Medulla oblongata (tissue), 1 donor: ENCODE data around the gene POLR1E.

ENCODE experiments used
- DNase-seq: peaks from one replicate; pipeline ENCODE4 v3.0.0-alpha.2; 2015; ENCODE audit errors: extremely low spot score

The POLR1E gene, protein sequence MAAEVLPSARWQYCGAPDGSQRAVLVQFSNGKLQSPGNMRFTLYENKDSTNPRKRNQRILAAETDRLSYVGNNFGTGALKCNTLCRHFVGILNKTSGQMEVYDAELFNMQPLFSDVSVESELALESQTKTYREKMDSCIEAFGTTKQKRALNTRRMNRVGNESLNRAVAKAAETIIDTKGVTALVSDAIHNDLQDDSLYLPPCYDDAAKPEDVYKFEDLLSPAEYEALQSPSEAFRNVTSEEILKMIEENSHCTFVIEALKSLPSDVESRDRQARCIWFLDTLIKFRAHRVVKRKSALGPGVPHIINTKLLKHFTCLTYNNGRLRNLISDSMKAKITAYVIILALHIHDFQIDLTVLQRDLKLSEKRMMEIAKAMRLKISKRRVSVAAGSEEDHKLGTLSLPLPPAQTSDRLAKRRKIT

DNA sequence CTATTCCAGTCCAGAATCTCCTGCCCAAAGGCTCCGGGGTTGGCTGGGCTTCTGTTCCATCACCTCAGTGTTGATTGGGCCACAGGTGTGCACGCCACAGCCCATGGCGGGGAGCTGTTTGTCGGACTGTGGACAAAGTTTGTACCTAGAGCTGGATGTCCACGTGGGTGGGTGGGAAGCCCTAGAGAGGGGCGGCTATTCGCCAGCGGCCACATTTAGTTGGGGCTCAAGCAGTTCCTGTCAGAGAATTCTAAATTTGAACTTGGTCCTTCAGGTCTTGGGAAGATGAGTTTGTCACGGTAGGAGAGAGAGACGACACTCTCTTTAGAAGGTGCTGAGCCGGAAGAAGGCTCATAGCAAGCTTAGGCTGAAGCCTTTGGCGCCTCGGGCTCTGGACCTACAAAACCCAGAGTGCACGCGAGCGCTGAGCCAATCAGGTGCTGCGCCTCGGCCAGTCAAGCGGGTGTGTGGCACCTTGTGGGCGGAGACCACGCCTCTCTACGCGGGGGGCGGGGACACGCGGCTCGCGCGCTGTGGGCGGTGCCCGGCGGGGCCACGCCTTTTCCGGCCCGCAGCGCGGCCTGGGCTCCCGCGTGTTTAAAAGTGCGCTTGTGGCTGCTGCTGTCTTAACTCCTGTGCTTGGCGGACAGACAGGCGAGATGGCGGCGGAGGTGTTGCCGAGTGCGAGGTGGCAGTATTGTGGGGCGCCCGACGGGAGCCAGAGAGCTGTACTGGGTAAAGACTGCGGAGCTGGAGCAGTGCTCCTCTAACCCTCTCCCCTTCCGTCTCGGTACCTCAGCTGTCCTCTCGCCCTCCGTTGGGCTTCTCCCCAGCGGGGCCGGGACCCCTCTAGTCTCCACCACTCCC, at the start of gene POLR1E:
Gene POLR1E (plus strand): TSS at position 560 of the 867 bp plus-strand sequence. CDS start 100 bp downstream, at position 660.
- peak; percentile 94 for DNase-seq

DNA sequence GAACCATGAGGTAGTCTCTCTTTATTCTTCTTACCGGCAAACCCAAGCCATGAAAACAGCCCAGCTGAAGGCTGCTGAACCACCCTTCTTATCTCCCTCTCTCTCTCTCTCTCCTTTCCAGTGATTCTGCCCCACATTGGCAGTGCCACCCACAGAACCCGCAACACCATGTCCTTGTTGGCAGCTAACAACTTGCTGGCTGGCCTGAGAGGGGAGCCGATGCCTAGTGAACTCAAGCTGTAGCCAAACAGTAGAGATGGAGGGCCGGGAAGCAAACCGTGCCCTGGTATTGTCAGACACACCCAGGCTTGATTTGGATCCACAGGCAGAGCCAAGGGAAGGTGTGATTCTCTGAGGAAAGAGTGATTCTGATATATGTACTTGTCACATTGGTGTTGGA, 49.2 kb upstream of the POLR1E start:
- DNase-seq: no peak

DNA sequence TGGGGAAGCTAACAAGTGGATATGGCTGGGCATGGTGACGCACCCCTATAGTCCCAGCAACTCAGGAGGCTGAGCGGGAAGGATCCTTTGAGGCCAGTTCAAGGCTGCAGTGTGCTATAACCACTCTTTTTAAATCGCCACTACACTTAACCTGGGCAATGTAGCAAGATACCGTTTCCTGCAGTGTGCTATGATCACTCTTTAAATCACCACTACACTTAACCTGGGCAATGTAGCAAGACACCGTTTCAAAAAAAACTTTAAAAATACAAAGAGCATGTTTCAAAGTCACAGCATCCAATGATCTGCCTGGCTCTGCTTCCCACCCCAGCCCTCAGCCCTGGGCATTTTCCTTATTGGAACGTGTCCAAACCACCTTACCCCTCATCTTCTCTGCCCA, 48.7 kb upstream of the POLR1E start:
- no peak for DNase-seq

DNA sequence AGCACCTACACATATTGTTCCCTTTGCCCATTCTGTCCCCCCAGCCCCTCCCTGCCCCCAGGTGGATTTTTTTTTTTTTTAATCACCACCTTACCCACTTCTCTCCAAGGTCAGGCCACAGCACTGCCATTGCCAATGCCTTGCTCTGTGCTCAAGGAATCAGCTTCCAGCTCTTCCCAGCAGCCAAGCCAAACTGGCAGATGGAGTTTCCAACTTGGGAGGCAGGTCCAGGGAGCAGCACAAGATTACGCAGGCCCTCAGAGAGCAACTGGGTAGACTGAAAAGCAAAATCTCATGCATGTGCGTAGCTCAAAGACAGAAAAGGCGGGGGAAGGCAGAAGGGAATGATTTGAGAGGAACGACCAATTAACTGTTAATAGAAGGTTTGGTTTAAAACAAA, 48.1 kb upstream of the POLR1E start:
- DNase-seq: peak; percentile 51

DNA sequence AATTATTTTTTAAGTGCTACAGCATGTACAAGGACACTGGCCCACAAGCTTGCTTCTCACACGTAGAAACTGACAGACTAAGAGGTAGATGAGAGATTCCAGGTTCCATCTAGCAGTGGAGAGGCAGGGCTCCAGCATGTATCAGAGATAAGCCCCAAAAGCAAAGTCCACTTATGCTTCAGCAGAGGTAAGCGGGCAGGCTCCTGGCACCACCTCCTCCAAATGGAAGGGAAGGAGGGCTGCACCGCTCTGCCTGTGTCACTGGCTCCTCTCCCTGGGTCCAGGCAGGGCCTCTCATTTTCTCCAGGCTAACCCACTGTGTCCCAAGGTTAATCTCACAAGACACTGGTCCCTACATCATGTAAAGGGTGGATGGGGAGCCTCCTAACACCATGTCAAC, 47.4 kb upstream of the POLR1E start:
- no peak for DNase-seq

DNA sequence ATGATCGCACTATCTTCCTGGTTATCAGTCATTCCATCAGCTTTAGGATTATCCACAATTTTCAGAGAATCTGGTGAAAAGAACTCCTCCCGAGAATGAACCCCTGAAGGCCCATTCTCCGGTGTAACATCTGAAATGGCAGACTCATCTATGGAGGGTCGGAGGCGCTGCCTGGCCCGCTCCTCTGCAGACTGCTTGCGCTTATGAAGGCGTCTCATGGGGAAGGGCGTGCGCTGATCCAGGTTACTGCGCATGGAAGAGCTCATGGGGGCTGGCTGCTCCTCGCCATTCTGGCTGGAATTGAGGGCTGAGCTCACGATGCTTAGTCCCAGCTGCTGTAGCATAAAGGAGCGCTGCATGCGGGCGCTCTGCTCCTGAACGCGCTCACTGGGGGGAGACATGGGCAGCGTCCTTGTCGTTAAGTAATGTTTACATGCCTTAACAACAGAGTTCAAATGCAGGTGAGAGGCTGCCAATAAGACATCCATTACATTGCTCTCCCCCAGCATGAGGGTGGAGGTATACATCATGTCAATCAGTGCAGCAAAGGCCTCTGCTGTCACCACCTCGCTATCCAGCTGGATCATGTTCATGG, 43.9 kb upstream of the POLR1E start:
- no peak for DNase-seq

DNA sequence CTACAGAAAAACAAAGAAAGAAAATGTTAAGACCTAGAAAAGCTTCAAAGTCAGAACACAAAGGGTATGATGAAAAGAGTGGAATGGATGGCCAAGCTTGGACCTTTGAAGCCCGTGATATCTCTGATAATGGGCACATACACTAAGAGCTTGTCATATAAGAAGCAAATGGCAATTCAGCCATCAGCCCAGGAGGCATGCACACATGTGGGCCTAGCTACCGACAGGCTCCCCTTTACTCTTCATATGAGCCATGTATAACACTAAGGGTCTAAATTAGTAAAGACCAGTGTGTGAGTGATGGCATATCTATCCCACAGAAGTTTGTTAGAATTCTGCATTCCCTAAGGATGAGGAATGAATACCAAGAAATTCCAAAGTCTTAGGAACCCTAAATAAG, 43.2 kb upstream of the POLR1E start:
- DNase-seq: no peak

DNA sequence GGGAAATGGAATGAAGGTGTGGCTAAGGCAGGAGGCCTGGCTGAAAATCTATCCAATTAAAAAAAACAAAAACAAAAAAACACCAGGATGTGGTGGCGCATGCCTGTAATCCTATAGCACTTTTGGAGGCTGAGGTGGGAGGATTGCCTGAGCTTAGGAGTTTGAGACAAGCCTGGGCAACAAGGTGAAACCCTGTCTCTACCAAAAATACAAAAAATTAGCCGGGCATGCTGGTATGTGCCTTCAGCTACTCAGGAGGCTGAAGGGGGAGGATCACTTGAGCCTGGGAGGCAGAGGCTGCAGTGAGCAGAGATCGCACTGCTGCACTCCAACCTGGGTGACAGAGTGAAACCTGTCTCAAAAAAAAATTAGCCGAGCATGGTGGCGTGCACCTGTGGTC, 42.2 kb upstream of the POLR1E start:
- DNase-seq: no peak

DNA sequence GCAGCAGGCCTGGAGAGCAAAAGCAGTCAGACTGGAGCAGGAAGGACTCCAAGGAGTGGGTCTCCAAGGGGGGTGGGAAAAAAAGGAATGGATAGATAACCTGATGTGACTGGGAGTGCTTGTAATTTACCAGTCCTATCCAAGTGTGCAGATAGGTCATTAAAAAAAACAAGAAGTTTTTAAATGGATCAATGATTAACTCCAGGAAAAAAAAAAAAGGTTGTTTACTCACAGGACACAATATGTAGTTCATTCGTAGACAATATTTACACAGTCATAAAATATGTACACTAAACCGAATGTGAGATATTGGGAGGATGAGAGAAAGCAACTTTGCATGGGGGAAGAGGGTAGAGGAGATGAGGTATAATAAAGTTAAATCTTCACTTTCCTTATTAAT, 40.9 kb upstream of the POLR1E start:
- no peak for DNase-seq

DNA sequence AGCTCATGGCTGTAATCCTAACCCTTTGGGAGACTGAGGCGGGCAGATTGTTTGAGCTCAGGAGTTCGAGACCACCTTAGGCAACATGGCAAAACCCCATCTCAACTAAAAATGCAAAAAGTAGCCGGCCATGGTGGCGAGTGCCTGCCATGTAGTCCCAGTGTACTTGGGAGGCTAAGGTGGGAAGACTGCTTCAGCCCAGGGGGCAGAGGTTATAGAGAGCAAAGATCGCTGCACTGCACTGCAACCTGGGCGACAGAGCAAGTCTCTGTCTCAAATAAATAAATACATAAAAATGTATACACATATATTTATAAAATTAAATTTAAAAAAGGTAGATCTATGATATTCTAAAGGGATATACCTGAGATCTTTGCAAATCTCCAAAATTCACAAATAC, 39.9 kb upstream of the POLR1E start:
- DNase-seq: no peak

DNA sequence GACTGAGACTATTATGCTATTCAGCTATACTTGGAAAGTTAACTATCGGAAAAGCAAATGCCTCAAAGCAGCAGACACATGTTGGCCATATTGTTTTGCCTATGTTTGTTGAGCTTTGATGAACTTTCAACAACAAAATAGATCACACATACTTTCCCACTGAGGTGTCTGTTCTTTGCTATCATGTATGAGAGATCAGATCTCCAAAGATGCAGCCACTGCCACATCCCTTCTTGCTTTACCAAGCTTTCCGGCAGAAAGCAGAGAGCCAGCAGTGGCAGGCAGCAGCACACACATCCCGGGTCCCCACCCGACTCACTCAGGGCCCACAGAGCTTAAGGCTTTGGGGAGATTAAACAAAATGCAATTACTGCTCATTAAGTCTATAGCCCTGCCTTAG, 39.3 kb upstream of the POLR1E start:
- DNase-seq: no peak

DNA sequence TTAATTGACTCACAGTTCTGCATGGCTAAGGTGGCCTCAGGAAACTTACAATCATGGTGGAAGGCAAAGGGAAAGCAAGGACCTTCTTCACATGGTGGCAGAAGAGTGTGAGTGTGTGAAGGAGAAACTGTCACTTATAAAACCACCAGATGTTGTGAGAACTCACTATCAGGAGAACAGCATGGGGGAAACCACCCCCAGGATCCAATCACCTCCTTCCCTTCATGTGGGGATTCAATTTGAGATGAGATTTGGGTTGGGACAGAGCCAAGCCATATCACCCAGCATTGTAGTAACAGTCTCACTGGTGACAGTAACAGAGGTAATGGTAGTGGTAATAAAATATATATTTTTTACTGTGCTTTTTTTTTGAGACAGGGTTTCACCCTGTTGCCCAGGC, 38.6 kb upstream of the POLR1E start:
- no peak for DNase-seq

DNA sequence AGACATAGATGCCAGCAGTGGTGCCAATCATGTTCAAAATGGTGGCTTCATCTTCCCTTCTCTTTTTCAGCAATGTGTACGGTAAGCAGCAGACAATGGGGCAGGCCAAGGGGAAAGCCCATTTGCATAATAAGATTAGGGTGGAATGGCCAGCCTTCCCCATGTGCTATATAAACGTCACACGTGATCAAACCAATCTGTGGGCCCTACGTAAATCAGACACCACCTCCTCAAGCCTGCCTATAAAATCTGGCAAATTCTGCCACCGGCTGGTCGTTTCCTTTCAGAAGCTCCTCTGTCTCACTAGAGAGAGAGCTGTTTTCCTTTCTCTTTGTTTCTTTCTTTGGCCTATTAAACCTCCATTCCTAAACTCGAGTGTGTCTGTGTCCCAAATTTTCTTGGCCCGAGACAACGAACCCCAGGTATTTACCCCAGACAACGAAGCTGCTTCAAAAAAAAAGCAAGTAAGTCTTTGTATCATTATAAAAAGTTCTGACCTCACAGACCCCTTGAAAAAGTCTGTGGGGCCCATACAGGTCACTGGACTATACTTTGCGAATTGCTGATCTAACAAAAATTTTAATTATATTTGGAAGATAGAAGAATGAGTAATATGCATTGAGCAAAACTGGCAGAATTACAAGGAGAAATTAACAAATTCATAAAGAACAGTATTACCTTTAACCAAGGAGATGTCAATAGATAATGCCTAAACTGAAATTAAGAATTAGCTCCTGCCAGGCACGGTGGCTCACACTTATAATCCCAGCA, 35.7 kb upstream of the POLR1E start:
- DNase-seq: peak; percentile 88

DNA sequence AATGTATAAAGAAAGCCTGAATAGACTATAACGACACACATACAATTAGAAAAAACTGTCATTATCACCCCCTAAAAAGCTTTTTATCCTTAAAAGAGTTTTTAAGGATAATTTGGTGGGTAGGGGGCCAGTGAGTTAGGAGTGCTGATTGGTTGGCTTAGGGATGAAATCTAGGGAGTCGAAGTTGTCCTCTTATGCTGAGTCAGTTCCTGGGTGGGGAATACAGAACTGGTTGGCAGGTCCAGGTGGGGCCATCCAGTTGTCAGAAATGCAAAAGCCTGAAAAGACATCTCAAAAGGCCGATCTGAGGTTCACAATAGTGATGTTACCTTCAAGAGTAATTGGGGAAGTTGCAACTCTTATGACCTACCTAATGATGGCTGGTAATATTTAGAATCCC, 34.1 kb upstream of the POLR1E start:
- DNase-seq: no peak

DNA sequence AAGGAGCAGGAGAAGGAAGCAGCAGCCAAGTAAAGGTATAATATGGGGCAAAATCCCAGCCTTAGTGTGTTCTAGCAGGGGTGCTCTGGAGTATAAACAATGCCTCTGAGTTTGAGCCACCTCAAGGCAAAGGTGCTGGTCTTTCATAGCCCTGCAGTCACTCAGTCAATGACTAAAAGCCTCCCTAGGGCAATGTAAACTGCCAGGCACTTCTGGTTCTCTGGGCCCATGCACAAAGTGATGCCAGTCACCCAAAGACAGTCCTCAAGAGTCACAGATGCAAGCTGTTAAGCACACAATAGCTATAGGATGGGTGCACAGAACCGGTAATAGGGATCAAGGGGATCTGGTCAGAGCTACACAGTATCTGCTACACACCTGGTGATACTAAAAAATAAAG, 33.1 kb upstream of the POLR1E start:
- no peak for DNase-seq

DNA sequence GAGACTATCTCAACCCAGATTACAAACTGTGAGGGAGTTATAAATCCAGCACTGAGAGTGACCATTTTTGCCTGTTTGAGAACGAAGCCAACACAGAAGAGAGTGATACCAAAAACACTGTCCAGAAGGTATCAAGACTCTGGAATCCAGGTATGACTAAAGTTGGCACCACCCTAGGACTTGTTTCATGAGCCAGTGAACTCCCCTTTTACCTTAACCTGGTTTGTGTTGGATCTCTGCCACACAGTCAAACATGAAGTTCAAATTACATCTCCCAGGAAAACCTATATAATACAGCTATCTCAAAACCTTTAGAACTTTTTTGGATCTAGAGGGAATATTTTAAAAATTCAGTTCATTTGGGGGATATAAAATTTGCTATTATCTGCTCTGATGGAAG, 31.9 kb upstream of the POLR1E start:
- no peak for DNase-seq

DNA sequence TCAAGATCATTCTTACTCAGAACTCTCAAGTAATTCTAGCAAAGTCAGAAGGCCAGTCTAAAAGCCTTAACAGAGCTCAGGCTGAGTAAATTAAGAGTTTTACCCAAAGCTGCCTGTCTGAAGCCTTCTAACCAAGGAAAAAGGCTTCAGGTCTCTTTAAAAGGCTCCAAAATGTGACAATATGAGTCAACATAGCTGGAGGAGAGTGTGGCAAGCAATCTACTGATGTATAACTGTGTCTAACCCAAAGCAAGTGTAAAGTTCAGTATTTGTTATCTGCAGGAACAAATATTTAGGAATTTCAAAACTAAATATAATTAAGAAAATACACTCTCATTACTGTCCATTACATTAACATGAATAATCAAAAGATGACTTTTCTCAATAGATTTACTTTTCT, 31.5 kb upstream of the POLR1E start:
- DNase-seq: no peak

DNA sequence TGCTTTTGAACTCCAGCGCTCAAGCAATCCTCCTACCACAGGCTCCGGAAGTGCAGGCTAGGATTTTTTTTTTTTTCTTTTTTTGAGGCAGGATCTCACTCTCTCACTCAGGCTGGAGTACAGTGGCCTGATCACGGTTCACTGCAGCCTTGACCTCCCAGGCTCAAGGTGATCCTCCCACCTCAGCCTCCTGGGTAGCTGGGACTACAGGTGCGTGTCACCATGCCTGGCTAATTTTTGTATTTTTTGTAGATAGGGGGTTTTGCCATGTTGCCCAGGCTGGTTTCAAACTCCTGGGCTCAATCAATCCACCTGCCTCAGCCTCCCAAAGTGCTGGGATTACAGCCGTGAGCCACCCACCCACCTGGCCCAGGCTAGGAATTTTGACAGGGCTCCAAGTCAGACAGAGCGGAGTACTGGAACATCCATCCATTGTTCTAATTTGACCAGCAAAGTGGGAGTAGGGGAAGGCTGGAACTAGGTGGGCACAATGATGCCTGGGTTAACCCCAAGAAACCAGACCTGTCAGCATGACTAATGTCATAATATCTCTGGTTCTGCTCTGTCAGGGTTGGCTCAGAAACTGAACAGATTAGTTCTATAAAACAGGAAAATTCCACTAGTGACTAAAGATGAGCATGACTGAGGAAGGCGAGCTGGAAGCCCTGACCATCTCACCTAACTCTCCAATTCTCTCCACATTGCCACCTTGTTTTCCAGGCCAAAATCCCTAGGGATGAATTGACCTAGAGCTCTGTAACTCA, 29.7 kb upstream of the POLR1E start:
- no peak for DNase-seq

DNA sequence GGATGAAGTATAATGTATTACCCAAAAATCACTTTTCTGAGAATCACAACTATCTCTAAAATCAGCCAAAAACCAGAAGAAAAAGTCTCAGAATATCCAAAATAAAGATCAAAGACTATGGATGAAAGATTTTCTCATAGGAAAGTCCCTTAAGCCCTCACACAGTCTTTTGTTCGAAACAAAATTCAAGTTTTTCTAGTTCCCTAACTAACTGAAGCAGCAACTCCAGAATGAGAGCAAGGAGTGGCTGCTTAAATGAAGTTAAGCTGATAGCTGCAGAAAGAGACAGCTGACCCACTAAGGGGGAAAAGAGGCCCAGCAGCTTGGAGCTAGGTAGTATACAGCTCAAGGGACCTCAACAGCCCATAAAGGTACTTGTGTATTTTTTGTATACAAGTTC, 28.9 kb upstream of the POLR1E start:
- DNase-seq: no peak

DNA sequence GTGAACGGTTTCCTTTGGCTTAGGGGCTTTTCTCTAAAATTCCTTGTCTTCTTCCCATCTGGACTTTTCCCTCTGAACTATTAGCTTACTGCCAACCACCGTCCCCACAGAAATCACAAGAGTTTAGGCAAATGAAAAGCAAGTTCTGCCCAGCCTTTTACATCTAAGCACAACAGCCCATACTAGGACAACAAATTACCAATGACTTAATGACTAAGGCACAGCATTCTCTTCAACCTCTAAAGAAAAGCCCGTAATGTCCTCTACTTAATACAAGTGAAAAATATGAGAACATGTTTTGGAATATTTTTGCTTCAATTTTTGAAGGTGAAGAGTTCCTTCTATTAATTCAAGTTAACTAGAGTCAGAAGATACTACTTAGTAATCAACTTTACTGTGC, 21.7 kb upstream of the POLR1E start:
- no peak for DNase-seq
